ENCODE results near the gene KIAA1328. TPM values are rescaled to one million over a fixed set of nuclear protein-coding genes. Genes with fewer than 3 reads are reported as not detected.

The KIAA1328 gene
- total and polyA plus RNA-seq, 9 of the 15 experiments (the other 6 are each of a cell fraction or from before 2014, with no cell fraction given) = 4.0 to 8.6 (median 7.4) TPM

DNA sequence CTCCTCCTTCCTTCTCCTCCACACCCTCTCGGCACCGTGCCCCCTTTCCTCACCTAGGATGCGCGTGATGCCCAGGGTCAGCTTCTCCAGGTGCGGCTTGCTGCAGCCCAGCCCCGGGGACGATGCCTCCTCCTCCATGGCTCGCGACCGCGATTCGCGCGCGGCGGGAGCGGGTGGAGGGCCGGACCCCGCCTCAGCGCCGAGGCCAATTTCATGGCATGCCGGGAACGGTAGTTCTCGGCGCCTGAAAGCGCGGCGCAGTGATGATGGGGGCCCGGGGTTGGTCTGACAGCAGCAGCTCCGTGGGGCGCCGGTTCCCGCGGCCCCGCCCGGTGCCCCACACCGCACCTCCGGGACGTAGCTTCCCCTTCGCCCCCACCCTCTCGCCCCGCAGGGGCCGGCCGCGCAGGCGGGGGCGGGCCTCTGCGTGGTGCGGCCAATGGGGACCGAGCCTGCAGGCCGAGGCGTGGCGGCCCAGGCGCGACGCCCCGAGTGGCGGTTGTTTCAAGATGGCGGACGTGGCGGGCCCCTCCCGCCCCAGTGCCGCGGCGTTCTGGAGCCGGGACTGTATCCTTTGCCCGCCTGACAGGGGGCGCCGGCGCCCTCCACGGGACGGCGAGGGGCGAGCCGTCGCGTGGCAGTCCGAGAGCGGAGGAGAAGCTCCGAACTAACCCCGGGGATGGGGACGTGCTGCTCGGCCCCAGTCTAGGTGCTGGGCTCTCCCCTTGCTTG, at the start of gene KIAA1328, which contains the start of gene TPGS2 (continued):
- TF ChIP-seq ASH1L (IDR thresholded peaks at IDR 0.05; ENCODE audit: borderline replicate concordance, low read depth, partially characterized antibody) (no peak), KLF13 (tag; IDR thresholded peaks at IDR 0.05; ENCODE audit: borderline replicate concordance, low read depth) (no peak), TEAD1 (CRISPR knock-in tag; IDR thresholded peaks at IDR 0.05) (peak in 1 of 2 experiments; percentile 23; a peak in 2 of 4 replicates), BRF1 (IDR thresholded peaks at IDR 0.05; ENCODE audit: borderline replicate concordance, extremely low read depth, insufficient read length) (no peak), TARDBP (IDR thresholded peaks at IDR 0.05) (peak; percentile 86; the same call in 1 of the 2 replicates), ZNF785 (CRISPR knock-in tag; IDR thresholded peaks at IDR 0.05) (no peak), ZNF830 (CRISPR knock-in tag; IDR thresholded peaks at IDR 0.05) (peak; percentile 82; the same call in 1 of the 2 replicates), CC2D1A (IDR thresholded peaks at IDR 0.05) (no peak), SAFB (IDR thresholded peaks at IDR 0.05; ENCODE audit: borderline replicate concordance, low read depth, low read length) (peak; percentile 83), ZNF282 (CRISPR knock-in tag; IDR thresholded peaks at IDR 0.05) (no peak), PML (IDR thresholded peaks at IDR 0.05; ENCODE audit: low read length) (0 out of 2 replicates have a peak, but pooled peaks have one; percentile 33)
- TF ChIP-seq, protein P1, sequence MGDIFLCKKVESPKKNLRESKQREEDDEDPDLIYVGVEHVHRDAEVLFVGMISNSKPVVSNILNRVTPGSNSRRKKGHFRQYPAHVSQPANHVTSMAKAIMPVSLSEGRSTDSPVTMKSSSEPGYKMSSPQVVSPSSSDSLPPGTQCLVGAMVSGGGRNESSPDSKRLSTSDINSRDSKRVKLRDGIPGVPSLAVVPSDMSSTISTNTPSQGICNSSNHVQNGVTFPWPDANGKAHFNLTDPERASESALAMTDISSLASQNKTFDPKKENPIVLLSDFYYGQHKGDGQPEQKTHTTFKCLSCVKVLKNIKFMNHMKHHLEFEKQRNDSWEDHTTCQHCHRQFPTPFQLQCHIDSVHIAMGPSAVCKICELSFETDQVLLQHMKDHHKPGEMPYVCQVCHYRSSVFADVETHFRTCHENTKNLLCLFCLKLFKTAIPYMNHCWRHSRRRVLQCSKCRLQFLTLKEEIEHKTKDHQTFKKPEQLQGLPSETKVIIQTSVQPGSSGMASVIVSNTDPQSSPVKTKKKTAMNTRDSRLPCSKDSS (IDR thresholded peaks at IDR 0.05; ENCODE audit: low read depth, partially characterized antibody) = no peak
- TF ChIP-seq, protein P2, sequence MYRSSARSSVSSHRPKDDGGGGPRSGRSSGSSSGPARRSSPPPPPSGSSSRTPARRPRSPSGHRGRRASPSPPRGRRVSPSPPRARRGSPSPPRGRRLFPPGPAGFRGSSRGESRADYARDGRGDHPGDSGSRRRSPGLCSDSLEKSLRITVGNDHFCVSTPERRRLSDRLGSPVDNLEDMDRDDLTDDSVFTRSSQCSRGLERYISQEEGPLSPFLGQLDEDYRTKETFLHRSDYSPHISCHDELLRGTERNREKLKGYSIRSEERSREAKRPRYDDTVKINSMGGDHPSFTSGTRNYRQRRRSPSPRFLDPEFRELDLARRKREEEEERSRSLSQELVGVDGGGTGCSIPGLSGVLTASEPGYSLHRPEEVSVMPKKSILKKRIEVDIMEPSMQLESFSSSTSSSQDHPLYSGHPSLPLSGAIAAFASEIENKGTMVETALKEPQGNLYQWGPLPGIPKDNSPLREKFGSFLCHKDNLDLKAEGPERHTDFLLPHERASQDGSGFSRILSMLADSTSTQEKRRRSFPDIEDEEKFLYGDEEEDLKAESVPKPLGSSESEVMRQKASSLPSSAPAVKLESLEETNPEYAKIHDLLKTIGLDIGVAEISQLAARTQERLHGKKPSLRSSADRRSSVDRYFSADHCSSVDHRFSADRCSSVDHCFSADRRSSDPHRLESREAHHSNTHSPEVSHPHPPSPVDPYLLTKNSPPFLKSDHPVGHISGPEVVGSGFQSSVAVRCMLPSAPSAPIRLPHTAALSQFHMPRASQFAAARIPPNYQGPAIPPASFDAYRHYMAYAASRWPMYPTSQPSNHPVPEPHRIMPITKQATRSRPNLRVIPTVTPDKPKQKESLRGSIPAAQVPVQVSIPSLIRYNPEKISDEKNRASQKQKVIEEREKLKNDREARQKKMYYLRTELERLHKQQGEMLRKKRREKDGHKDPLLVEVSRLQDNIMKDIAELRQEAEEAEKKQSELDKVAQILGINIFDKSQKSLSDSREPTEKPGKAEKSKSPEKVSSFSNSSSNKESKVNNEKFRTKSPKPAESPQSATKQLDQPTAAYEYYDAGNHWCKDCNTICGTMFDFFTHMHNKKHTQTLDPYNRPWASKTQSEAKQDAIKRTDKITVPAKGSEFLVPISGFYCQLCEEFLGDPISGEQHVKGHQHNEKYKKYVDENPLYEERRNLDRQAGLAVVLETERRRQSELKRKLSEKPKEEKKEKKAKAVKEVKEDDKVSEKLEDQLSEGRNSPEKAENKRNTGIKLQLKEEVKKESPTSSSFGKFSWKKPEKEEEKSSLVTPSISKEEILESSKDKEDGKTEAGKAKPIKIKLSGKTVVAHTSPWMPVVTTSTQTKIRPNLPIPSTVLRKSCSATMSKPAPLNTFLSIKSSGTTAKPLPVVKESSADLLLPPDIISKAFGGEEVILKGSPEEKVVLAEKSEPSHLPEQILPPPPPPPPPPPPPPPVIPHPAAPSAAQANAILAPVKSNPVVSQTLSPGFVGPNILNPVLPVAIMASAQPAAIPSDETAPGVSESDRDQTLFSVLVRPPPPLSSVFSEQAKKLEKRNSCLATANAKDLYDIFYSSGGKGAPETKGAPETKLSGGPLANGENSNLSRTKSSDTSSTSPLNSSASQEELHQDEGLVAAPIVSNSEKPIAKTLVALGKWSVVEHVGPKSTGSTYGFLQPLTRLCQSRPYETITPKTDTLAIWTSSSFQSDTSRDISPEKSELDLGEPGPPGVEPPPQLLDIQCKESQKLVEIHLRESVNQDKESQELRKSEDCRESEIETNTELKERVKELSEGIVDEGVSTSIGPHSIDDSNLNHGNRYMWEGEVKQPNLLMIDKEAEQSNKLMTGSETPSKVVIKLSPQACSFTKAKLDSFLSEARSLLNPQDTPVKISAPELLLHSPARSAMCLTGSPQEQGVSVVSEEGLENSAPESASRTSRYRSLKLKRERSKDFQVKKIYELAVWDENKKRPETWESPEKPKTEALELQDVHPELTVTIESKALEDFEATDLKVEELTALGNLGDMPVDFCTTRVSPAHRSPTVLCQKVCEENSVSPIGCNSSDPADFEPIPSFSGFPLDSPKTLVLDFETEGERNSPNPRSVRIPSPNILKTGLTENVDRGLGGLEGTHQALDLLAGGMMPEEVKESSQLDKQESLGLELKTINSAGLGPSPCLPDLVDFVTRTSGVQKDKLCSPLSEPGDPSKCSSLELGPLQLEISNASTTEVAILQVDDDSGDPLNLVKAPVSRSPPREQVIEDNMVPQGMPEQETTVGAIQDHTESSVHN (IDR thresholded peaks at IDR 0.05; ENCODE audit: borderline replicate concordance in 1 of 2, low read depth in 1 of 2) = no peak
- TF ChIP-seq, protein P3, sequence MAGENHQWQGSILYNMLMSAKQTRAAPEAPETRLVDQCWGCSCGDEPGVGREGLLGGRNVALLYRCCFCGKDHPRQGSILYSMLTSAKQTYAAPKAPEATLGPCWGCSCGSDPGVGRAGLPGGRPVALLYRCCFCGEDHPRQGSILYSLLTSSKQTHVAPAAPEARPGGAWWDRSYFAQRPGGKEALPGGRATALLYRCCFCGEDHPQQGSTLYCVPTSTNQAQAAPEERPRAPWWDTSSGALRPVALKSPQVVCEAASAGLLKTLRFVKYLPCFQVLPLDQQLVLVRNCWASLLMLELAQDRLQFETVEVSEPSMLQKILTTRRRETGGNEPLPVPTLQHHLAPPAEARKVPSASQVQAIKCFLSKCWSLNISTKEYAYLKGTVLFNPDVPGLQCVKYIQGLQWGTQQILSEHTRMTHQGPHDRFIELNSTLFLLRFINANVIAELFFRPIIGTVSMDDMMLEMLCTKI (IDR thresholded peaks at IDR 0.05; ENCODE audit: partially characterized antibody) = no peak
- TF ChIP-seq, protein P4, sequence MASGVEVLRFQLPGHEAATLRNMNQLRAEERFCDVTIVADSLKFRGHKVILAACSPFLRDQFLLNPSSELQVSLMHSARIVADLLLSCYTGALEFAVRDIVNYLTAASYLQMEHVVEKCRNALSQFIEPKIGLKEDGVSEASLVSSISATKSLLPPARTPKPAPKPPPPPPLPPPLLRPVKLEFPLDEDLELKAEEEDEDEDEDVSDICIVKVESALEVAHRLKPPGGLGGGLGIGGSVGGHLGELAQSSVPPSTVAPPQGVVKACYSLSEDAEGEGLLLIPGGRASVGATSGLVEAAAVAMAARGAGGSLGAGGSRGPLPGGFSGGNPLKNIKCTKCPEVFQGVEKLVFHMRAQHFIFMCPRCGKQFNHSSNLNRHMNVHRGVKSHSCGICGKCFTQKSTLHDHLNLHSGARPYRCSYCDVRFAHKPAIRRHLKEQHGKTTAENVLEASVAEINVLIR (CRISPR knock-in tag; IDR thresholded peaks at IDR 0.05) = peak; percentile 76

All from K562 (cell line).